Loucy (cell line): Measurements from ENCODE around the gene UVSSA.

Experiments used
- H2AFZ ChIP-seq: fragments of 200-600 bp; sonication (generic); 2 replicates; pipeline ENCODE4 v1.6.0; 2016; ENCODE audit warnings: antibody characterized with exemption, mild to moderate bottlenecking, low read length, moderate library complexity
- H3F3A ChIP-seq: fragments of 200-600 bp; 2 replicates; pipeline ENCODE4 v1.6.0; 2016; ENCODE audit warnings: antibody characterized with exemption, low read depth, mild to moderate bottlenecking
- H3K27me3 ChIP-seq: fragments of 200-600 bp; sonication (generic); 2 replicates; pipeline ENCODE4 v1.6.1; 2014; ENCODE audit warnings: low read length, mild to moderate bottlenecking; ENCODE audit not compliant: insufficient read depth, poor library complexity, severe bottlenecking
- H3K36me3 ChIP-seq: fragments of 200-600 bp; sonication (generic); 2 replicates; pipeline ENCODE4 v1.6.1; 2016; ENCODE audit warnings: low read length; ENCODE audit not compliant: insufficient read depth
- H3K4me1 ChIP-seq: fragments of 200-600 bp; sonication (generic); 2 replicates; pipeline ENCODE4 v1.5.1; 2014; ENCODE audit warnings: low read length, mild to moderate bottlenecking; ENCODE audit not compliant: insufficient read depth, poor library complexity, severe bottlenecking
- H3K4me2 ChIP-seq: fragments of 200-600 bp; sonication (generic); 2 replicates; pipeline ENCODE4 v1.6.0; 2014; ENCODE audit warnings: antibody characterized with exemption, low read length, low read depth, mild to moderate bottlenecking; ENCODE audit not compliant: poor library complexity, severe bottlenecking
- H3K4me3 ChIP-seq: fragments of 200-600 bp; sonication (generic); 2 replicates; pipeline ENCODE4 v1.5.1; 2014; ENCODE audit warnings: low read length, mild to moderate bottlenecking, mixed read lengths; ENCODE audit not compliant: poor library complexity, severe bottlenecking
- H3K79me2 ChIP-seq: fragments of 200-600 bp; sonication (generic); 2 replicates; pipeline ENCODE4 v1.6.1; 2014; ENCODE audit warnings: low read length; ENCODE audit not compliant: insufficient read depth
- H3K9ac ChIP-seq: fragments of 200-600 bp; sonication (generic); 2 replicates; pipeline ENCODE4 v1.6.0; 2014; ENCODE audit warnings: mild to moderate bottlenecking, low read depth, low read length, moderate library complexity; ENCODE audit not compliant: poor library complexity, severe bottlenecking
- H3K9me2 ChIP-seq: fragments of 200-600 bp; sonication (generic); replicated peaks from 2 replicates; pipeline ENCODE4 v1.6.1; 2016; ENCODE audit warnings: low read depth, low read length, mixed read lengths
- H3K9me3 ChIP-seq: fragments of 200-600 bp; sonication (generic); 2 replicates; pipeline ENCODE4 v1.6.1; 2014; ENCODE audit warnings: mild to moderate bottlenecking, antibody characterized with exemption, low read length, low read depth; ENCODE audit not compliant: insufficient read depth
- H4K20me1 ChIP-seq: fragments of 200-600 bp; sonication (generic); 2 replicates; pipeline ENCODE4 v1.6.0; 2014; ENCODE audit warnings: antibody characterized with exemption, low read length, mild to moderate bottlenecking; ENCODE audit not compliant: insufficient read depth, poor library complexity, severe bottlenecking
- EZH2phosphoT487 ChIP-seq: fragments of 200-600 bp; IDR thresholded peaks from 2 replicates; pipeline ENCODE4 v1.6.1; 2018; ENCODE audit warnings: antibody characterized with exemption, mild to moderate bottlenecking, moderate library complexity, borderline replicate concordance
- TF ChIP-seq, protein P1 (sequence below): fragments of 200-600 bp; sonication (generic); conservative IDR thresholded peaks from 2 replicates; pipeline ENCODE4 v1.5.1; 2014; ENCODE audit warnings: mild to moderate bottlenecking, antibody characterized with exemption, low read length

The UVSSA gene

DNA sequence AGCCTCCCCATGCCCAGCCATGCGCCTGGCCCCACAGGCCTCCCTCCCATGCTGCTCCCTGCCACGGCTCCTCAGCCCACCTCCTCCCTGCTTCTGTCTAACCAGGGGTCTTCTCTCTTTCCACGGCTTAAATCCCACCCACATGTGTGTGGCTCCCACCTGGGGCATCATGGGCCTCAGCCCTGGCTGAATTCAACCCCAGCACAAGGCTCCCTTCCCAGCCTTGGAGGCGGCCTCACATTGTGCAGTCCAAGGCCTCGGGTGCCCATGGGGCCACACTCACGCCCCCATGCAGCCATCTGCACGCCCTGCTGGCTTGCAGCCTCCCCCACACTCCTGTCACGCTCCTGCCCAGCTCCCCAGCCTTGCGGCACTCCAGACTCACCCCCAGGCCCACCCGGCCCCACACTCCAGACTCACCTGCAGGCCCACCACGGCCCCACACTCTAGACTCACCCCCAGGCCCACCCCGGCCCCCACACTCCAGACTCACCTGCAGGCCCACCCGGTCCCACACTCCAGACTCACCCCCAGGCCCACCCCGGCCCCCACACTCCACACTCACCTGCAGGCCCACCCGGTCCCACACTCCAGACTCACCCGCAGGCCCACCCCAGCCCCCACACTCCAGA is 30.4 kb upstream of the UVSSA start:
- no peak overlapping the region for H3K4me3 ChIP-seq
- no peaks in the 10 kb centered on the region for H3K9me2 ChIP-seq
- peaks cover 65% of the 10 kb centered on the region; the same call in 1 of the 2 replicates for H3K36me3 ChIP-seq
- no peaks in the 10 kb centered on the region for H3F3A ChIP-seq
- H4K20me1 ChIP-seq, result no peaks in the 10 kb centered on the region
- H3K9ac ChIP-seq, result no peak overlapping the region
- H3K27me3 ChIP-seq, result no peaks in the 10 kb centered on the region
- H3K9me3 ChIP-seq, result no peaks in the 10 kb centered on the region; the same call in 1 of the 2 replicates
- TF ChIP-seq EZH2phosphoT487, result no peak
- TF ChIP-seq, protein P1, sequence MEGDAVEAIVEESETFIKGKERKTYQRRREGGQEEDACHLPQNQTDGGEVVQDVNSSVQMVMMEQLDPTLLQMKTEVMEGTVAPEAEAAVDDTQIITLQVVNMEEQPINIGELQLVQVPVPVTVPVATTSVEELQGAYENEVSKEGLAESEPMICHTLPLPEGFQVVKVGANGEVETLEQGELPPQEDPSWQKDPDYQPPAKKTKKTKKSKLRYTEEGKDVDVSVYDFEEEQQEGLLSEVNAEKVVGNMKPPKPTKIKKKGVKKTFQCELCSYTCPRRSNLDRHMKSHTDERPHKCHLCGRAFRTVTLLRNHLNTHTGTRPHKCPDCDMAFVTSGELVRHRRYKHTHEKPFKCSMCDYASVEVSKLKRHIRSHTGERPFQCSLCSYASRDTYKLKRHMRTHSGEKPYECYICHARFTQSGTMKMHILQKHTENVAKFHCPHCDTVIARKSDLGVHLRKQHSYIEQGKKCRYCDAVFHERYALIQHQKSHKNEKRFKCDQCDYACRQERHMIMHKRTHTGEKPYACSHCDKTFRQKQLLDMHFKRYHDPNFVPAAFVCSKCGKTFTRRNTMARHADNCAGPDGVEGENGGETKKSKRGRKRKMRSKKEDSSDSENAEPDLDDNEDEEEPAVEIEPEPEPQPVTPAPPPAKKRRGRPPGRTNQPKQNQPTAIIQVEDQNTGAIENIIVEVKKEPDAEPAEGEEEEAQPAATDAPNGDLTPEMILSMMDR, result no peak
- H3K4me1 ChIP-seq, result no peaks in the 10 kb centered on the region
- H2AFZ ChIP-seq, result no peak overlapping the region
- peaks cover under 1% of the 10 kb centered on the region; the same call in 1 of the 2 replicates for H3K79me2 ChIP-seq
- no peak overlapping the region for H3K4me2 ChIP-seq

DNA sequence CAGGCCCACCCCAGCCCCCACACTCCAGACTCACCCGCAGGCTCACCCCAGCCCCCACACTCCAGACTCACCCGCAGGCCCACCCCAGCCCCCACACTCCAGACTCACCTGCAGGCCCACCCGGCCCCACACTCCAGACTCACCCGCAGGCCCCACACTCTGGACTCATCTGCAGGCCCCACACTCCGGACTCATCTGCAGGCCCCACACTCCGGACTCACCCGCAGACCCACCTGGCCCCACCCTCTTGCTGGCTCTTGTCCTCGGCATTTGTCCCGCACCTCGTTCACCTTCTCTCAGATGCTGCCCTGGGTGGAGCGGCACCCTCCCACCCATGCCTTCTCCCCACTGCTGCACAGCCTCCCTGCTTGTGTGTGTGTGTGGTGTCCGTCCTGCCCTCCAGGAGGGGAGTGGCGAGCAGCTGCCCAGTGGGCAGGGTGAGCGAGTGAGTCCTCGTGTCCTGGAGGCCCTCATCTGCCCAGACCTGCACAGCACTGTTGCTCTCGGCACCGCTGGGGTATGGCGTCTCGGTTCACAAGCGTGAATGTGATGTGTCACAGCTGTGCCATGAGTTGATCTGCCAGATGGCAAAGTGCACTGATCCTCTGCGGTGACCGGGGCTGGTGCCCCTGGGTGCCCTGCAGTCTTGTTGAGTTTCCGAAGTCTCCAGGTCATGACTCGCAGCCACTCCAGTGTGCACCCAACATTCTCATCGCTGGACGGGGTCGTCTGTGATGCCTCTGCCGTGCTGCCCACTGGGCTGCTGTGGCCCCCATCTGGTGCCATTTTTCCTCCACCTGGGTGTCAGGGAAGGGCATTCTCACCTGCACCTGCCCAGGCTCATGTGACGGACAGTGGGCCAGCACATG is 29.6 kb upstream of the UVSSA start:
- Histone ChIP-seq H2AFZ (no peak overlapping the region), H3K9ac (no peak overlapping the region), H3K4me3 (no peak overlapping the region), H3K9me2 (no peaks in the 10 kb centered on the region), H3F3A (no peaks in the 10 kb centered on the region), H3K79me2 (no peaks in the 10 kb centered on the region), H3K36me3 (peaks cover 64% of the 10 kb centered on the region; the same call in 1 of the 2 replicates), H3K4me1 (no peaks in the 10 kb centered on the region), H3K4me2 (no peak overlapping the region), H4K20me1 (no peaks in the 10 kb centered on the region), H3K27me3 (no peaks in the 10 kb centered on the region), H3K9me3 (no peaks in the 10 kb centered on the region; the same call in 1 of the 2 replicates)
- no peak for TF ChIP-seq EZH2phosphoT487
- TF ChIP-seq, protein P1, result no peak

DNA sequence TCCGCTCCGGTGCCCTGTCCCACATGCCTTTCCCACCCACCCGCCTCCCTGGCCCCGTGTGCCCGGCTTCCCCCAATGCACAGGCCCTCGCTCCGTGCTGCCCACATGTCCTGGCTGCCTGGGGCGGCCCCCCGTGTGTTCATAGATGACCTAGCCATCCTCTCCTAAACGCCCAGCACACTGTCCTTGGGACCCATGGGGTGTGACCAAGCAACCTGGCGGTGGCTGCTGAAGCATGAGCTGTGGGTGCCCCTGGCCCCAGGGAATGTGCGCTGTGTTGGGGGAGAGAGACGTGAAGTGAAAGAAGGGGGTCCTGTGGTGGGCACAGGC is 29.0 kb upstream of the UVSSA start:
- peaks cover 59% of the 10 kb centered on the region; the same call in 1 of the 2 replicates for H3K36me3 ChIP-seq
- TF ChIP-seq, protein P1, result no peak
- no peak for TF ChIP-seq EZH2phosphoT487
- no peak overlapping the region for H2AFZ ChIP-seq
- H3F3A ChIP-seq, result no peaks in the 10 kb centered on the region
- no peak overlapping the region for H3K9ac ChIP-seq
- no peaks in the 10 kb centered on the region for H3K9me2 ChIP-seq
- H3K9me3 ChIP-seq, result no peaks in the 10 kb centered on the region; the same call in 1 of the 2 replicates
- no peak overlapping the region for H3K4me3 ChIP-seq
- H3K27me3 ChIP-seq, result no peaks in the 10 kb centered on the region
- no peaks in the 10 kb centered on the region for H3K79me2 ChIP-seq
- no peak overlapping the region for H3K4me2 ChIP-seq
- no peaks in the 10 kb centered on the region for H4K20me1 ChIP-seq
- no peaks in the 10 kb centered on the region for H3K4me1 ChIP-seq
